WTC11 (cell line): ENCODE measurements around the gene BRI3BP. TPM values are rescaled to one million over a fixed set of nuclear protein-coding genes. Genes with fewer than 3 reads are reported as not detected.

Experiments used
- ATAC-seq: fragments of 200-7000 bp; cut with Tn5 transposase; 2 replicates; pipeline ENCODE4 v1.10.0; 2021; ENCODE audit warnings: mild to moderate bottlenecking, moderate library complexity
- CTCF ChIA-PET: fragments of 300-600 bp; sonication (Branson Sonifier 250); formaldehyde crosslinking; loops from one replicate; lab custom pipeline; 2021; ENCODE audit warnings: antibody characterized with exemption; lab: Charles Lee
- POLR2A ChIA-PET: fragments of 350-600 bp; sonication (Branson Sonifier 250); formaldehyde crosslinking; loops from one replicate; lab custom pipeline; 2021; ENCODE audit warnings: antibody characterized with exemption; lab: Charles Lee
- DNase-seq: peaks from one replicate; pipeline ENCODE4 v3.0.0; 2021; ENCODE audit warnings: low spot score
- H3K27ac Mint-ChIP-seq: 2 replicates; pipeline ENCODE4 v1.8.0; 2021; ENCODE audit warnings: mixed read lengths
- H3K27me3 Mint-ChIP-seq: 2 replicates; pipeline ENCODE4 v1.8.0; 2021; ENCODE audit warnings: low read depth, mild to moderate bottlenecking, moderate library complexity, mixed read lengths
- H3K36me3 Mint-ChIP-seq: 2 replicates; pipeline ENCODE4 v1.8.0; 2021; ENCODE audit warnings: mixed read lengths
- H3K4me1 Mint-ChIP-seq: 2 replicates; pipeline ENCODE4 v1.8.0; 2022; ENCODE audit warnings: mixed read lengths
- H3K4me3 Mint-ChIP-seq: 2 replicates; pipeline ENCODE4 v1.8.0; 2021; ENCODE audit warnings: mild to moderate bottlenecking, moderate library complexity, mixed read lengths
- H3K9me3 Mint-ChIP-seq: 2 replicates; pipeline ENCODE4 v1.8.0; 2021; ENCODE audit warnings: mixed read lengths
- ATF1 ChIP-seq: sonication (generic); formaldehyde crosslinking; IDR thresholded peaks from 2 replicates; pipeline ENCODE4 v1.8.1; 2023; ENCODE audit warnings: mild to moderate bottlenecking, moderate library complexity, missing genetic modification reagents
- CBFB ChIP-seq: sonication (generic); formaldehyde crosslinking; IDR thresholded peaks from 2 replicates; pipeline ENCODE4 v1.8.1; 2022; ENCODE audit warnings: mild to moderate bottlenecking, low read depth, missing genetic modification reagents
- CREB1 ChIP-seq: sonication (generic); formaldehyde crosslinking; IDR thresholded peaks from 2 replicates; pipeline ENCODE4 v1.8.0; 2023; ENCODE audit warnings: mild to moderate bottlenecking, missing genetic modification reagents
- ELF4 ChIP-seq: sonication (generic); formaldehyde crosslinking; IDR thresholded peaks from 2 replicates; pipeline ENCODE4 v1.8.1; 2022; ENCODE audit warnings: low read depth, mild to moderate bottlenecking, moderate library complexity, missing genetic modification reagents
- FOXJ3 ChIP-seq: sonication (generic); formaldehyde crosslinking; IDR thresholded peaks from 2 replicates; pipeline ENCODE4 v1.9.0; 2021; ENCODE audit warnings: missing genetic modification reagents, mild to moderate bottlenecking, borderline replicate concordance
- FOXP1 ChIP-seq: sonication (generic); formaldehyde crosslinking; IDR thresholded peaks from 2 replicates; pipeline ENCODE4 v1.8.0; 2022; ENCODE audit warnings: missing genetic modification reagents, mild to moderate bottlenecking, moderate library complexity, borderline replicate concordance
- GABPB1 ChIP-seq: sonication (generic); formaldehyde crosslinking; IDR thresholded peaks from 2 replicates; pipeline ENCODE4 v1.8.1; 2023; ENCODE audit warnings: mild to moderate bottlenecking, missing genetic modification reagents
- KAT7 ChIP-seq: sonication (generic); formaldehyde crosslinking; IDR thresholded peaks from 2 replicates; pipeline ENCODE4 v1.8.1; 2023; ENCODE audit warnings: missing genetic modification reagents, mild to moderate bottlenecking, borderline replicate concordance
- NFATC4 ChIP-seq: fragments of 250-450 bp; sonication (Bioruptor Pico); IDR thresholded peaks from 2 replicates; pipeline ENCODE4 v1.9.0; 2021; ENCODE audit warnings: mild to moderate bottlenecking
- NR3C1 ChIP-seq: sonication (generic); formaldehyde crosslinking; conservative IDR thresholded peaks from 2 replicates; pipeline ENCODE4 v1.8.1; 2023; ENCODE audit warnings: low read depth, mild to moderate bottlenecking, missing genetic modification reagents
- PREB ChIP-seq: sonication (generic); formaldehyde crosslinking; IDR thresholded peaks from 2 replicates; pipeline ENCODE4 v1.8.1; 2022; ENCODE audit warnings: mild to moderate bottlenecking, missing genetic modification reagents, moderate library complexity, borderline replicate concordance
- PRRX2 ChIP-seq: fragments of 250-450 bp; sonication (Bioruptor Pico); IDR thresholded peaks from 2 replicates; pipeline ENCODE4 v1.8.0; 2021; ENCODE audit warnings: mild to moderate bottlenecking
- RORB ChIP-seq: fragments of 250-450 bp; sonication (Bioruptor Pico); IDR thresholded peaks from 2 replicates; pipeline ENCODE4 v1.9.0; 2021; ENCODE audit warnings: mild to moderate bottlenecking
- SMAD3 ChIP-seq: sonication (generic); formaldehyde crosslinking; IDR thresholded peaks from 2 replicates; pipeline ENCODE4 v1.8.0; 2022; ENCODE audit warnings: missing genetic modification reagents, mild to moderate bottlenecking, borderline replicate concordance
- SP1 ChIP-seq: sonication (generic); formaldehyde crosslinking; conservative IDR thresholded peaks from 2 replicates; pipeline ENCODE4 v1.8.1; 2022; ENCODE audit warnings: missing genetic modification reagents
- TEAD4 ChIP-seq: sonication (generic); formaldehyde crosslinking; IDR thresholded peaks from 2 replicates; pipeline ENCODE4 v1.8.0; 2022; ENCODE audit warnings: mild to moderate bottlenecking, missing genetic modification reagents
- TP53 ChIP-seq: sonication (generic); formaldehyde crosslinking; IDR thresholded peaks from 2 replicates; pipeline ENCODE4 v1.8.1; 2023; ENCODE audit warnings: mild to moderate bottlenecking, missing genetic modification reagents
- ZNF317 ChIP-seq: sonication (generic); formaldehyde crosslinking; IDR thresholded peaks from 2 replicates; pipeline ENCODE4 v1.8.1; 2023; ENCODE audit warnings: low read depth, mild to moderate bottlenecking, moderate library complexity, missing genetic modification reagents, borderline replicate concordance
- ZNF423 ChIP-seq: fragments of 250-450 bp; sonication (Bioruptor Pico); IDR thresholded peaks from 2 replicates; pipeline ENCODE4 v2.1.2; 2022; ENCODE audit warnings: mild to moderate bottlenecking, moderate library complexity
- ZNF425 ChIP-seq: fragments of 250-450 bp; sonication (Bioruptor Pico); conservative IDR thresholded peaks from 2 replicates; pipeline ENCODE4 v1.9.0; 2021; ENCODE audit warnings: mild to moderate bottlenecking
- total RNA-seq: library from RNA; stranded (reverse); gene quantifications from 3 replicates; pipeline ENCODE4 v1.2.3, GENCODE V29; 2021
- TF ChIP-seq, protein P1 (sequence below): sonication (generic); formaldehyde crosslinking; IDR thresholded peaks from 2 replicates; pipeline ENCODE4 v1.8.0; 2023; ENCODE audit warnings: mild to moderate bottlenecking, missing genetic modification reagents
- TF ChIP-seq, protein P2 (sequence below): sonication (generic); formaldehyde crosslinking; IDR thresholded peaks from 2 replicates; pipeline ENCODE4 v1.8.1; 2022; ENCODE audit warnings: low read depth, mild to moderate bottlenecking, moderate library complexity, missing genetic modification reagents, borderline replicate concordance
- TF ChIP-seq, protein P3 (sequence below): fragments of 250-450 bp; sonication (Bioruptor Pico); IDR thresholded peaks from 2 replicates; pipeline ENCODE4 v1.9.0; 2021; ENCODE audit warnings: moderate library complexity, mild to moderate bottlenecking, inconsistent platforms, borderline replicate concordance
- TF ChIP-seq, protein P4 (sequence below): sonication (generic); formaldehyde crosslinking; conservative IDR thresholded peaks from 2 replicates; pipeline ENCODE4 v1.8.1; 2023; ENCODE audit warnings: mild to moderate bottlenecking, low read depth, missing genetic modification reagents, moderate library complexity

The BRI3BP gene
- total RNA-seq, 1 experiment from 2014 or later, result 11.9 TPM

DNA sequence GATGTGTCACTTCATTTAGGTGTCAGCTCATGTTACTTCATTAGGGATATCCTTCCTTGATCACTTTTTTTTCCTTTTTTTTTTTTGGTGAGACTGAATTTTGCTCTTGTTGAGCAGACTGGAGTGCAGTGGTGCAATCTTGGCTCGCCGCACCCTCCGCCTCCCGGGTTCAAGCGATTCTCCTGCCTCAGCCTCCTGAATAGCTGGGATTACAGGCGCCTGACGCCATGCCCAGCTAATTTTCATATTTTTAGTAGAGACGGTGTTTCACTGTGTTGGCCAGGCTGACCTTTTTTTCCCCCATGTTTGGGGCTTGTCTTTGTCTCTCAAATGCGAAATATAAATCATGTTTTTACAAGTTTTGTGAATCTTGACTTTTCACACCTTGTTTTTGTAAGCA, 62.1 kb downstream of the BRI3BP start:
- POLR2A ChIA-PET, result no interaction called here
- peaks cover 8% of the 10 kb centered on the region for H3K4me1 Mint-ChIP-seq
- H3K27me3 Mint-ChIP-seq, result no peaks in the 10 kb centered on the region
- TF ChIP-seq SMAD3 (no peak), FOXP1 (CRISPR knock-in tag) (no peak), PRRX2 (CRISPR knock-in tag) (no peak), NR3C1 (CRISPR knock-in tag) (no peak), RORB (CRISPR knock-in tag) (no peak), CREB1 (CRISPR knock-in tag) (no peak), FOXJ3 (CRISPR knock-in tag) (no peak), GABPB1 (CRISPR knock-in tag) (no peak), NFATC4 (no peak), CBFB (no peak), ATF1 (CRISPR knock-in tag) (no peak), PREB (CRISPR knock-in tag) (no peak)
- peaks cover 13% of the 10 kb centered on the region for H3K36me3 Mint-ChIP-seq
- DNase-seq (no peak), ATAC-seq (no peak)
- CTCF ChIA-PET, result no interaction called here
- H3K4me3 Mint-ChIP-seq, result no peak overlapping the region
- peaks cover 28% of the 10 kb centered on the region for H3K9me3 Mint-ChIP-seq
- no peak overlapping the region for H3K27ac Mint-ChIP-seq

DNA sequence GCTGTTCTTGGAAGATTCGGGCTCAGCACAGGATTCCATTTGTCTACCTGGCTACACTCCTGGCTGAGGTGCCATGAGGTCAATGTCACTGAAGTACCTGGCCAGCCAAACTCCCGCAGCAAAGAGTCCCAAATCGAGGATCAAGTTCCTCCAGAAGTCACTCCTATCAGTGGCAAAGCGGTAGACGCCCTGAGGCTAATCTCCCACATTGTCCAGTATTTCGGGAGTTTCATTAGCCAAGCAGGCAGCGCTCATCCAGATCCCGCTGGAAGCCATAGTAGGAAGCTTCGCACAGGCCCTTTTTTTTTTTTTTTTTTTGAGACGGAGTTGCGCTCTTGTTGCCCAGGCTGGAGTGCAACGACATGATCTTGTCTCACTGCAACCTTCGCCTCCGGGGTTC, 62.9 kb downstream of the BRI3BP start:
- no peak overlapping the region for H3K4me3 Mint-ChIP-seq
- no peak for ATAC-seq
- no peak overlapping the region for H3K27ac Mint-ChIP-seq
- ChIA-PET CTCF (no interaction called here), POLR2A (no interaction called here)
- no peak for DNase-seq
- peaks cover 20% of the 10 kb centered on the region for H3K36me3 Mint-ChIP-seq
- no peaks in the 10 kb centered on the region for H3K27me3 Mint-ChIP-seq
- H3K9me3 Mint-ChIP-seq, result peaks cover 34% of the 10 kb centered on the region
- H3K4me1 Mint-ChIP-seq, result peaks cover 4% of the 10 kb centered on the region
- TF ChIP-seq SP1 (CRISPR knock-in tag), result no peak
- TF ChIP-seq, protein P1, sequence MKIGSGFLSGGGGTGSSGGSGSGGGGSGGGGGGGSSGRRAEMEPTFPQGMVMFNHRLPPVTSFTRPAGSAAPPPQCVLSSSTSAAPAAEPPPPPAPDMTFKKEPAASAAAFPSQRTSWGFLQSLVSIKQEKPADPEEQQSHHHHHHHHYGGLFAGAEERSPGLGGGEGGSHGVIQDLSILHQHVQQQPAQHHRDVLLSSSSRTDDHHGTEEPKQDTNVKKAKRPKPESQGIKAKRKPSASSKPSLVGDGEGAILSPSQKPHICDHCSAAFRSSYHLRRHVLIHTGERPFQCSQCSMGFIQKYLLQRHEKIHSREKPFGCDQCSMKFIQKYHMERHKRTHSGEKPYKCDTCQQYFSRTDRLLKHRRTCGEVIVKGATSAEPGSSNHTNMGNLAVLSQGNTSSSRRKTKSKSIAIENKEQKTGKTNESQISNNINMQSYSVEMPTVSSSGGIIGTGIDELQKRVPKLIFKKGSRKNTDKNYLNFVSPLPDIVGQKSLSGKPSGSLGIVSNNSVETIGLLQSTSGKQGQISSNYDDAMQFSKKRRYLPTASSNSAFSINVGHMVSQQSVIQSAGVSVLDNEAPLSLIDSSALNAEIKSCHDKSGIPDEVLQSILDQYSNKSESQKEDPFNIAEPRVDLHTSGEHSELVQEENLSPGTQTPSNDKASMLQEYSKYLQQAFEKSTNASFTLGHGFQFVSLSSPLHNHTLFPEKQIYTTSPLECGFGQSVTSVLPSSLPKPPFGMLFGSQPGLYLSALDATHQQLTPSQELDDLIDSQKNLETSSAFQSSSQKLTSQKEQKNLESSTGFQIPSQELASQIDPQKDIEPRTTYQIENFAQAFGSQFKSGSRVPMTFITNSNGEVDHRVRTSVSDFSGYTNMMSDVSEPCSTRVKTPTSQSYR (CRISPR knock-in tag), result no peak
- TF ChIP-seq, protein P2, sequence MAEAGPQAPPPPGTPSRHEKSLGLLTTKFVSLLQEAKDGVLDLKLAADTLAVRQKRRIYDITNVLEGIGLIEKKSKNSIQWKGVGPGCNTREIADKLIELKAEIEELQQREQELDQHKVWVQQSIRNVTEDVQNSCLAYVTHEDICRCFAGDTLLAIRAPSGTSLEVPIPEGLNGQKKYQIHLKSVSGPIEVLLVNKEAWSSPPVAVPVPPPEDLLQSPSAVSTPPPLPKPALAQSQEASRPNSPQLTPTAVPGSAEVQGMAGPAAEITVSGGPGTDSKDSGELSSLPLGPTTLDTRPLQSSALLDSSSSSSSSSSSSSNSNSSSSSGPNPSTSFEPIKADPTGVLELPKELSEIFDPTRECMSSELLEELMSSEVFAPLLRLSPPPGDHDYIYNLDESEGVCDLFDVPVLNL, result no peak
- TF ChIP-seq, protein P3, sequence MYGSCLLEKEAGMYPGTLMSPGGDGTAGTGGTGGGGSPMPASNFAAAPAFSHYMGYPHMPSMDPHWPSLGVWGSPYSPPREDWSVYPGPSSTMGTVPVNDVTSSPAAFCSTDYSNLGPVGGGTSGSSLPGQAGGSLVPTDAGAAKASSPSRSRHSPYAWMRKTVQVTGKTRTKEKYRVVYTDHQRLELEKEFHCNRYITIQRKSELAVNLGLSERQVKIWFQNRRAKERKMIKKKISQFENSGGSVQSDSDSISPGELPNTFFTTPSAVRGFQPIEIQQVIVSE (CRISPR knock-in tag), result no peak
- TF ChIP-seq NFATC4, result no peak
- no peak for TF ChIP-seq FOXJ3 (CRISPR knock-in tag)
- no peak for TF ChIP-seq ZNF317 (CRISPR knock-in tag)
- TF ChIP-seq CBFB, result no peak
- TF ChIP-seq, protein P4, sequence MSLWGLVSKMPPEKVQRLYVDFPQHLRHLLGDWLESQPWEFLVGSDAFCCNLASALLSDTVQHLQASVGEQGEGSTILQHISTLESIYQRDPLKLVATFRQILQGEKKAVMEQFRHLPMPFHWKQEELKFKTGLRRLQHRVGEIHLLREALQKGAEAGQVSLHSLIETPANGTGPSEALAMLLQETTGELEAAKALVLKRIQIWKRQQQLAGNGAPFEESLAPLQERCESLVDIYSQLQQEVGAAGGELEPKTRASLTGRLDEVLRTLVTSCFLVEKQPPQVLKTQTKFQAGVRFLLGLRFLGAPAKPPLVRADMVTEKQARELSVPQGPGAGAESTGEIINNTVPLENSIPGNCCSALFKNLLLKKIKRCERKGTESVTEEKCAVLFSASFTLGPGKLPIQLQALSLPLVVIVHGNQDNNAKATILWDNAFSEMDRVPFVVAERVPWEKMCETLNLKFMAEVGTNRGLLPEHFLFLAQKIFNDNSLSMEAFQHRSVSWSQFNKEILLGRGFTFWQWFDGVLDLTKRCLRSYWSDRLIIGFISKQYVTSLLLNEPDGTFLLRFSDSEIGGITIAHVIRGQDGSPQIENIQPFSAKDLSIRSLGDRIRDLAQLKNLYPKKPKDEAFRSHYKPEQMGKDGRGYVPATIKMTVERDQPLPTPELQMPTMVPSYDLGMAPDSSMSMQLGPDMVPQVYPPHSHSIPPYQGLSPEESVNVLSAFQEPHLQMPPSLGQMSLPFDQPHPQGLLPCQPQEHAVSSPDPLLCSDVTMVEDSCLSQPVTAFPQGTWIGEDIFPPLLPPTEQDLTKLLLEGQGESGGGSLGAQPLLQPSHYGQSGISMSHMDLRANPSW (CRISPR knock-in tag), result no peak
- TF ChIP-seq FOXP1 (CRISPR knock-in tag), result no peak
- no peak for TF ChIP-seq CREB1 (CRISPR knock-in tag)
- TF ChIP-seq TP53 (CRISPR knock-in tag), result no peak
- no peak for TF ChIP-seq KAT7 (CRISPR knock-in tag)
- no peak for TF ChIP-seq ZNF425
- no peak for TF ChIP-seq TEAD4 (CRISPR knock-in tag)
- no peak for TF ChIP-seq ELF4 (CRISPR knock-in tag)
- TF ChIP-seq ZNF423, result no peak
